SH-SY5Y (cell line): ENCODE results near the gene SKAP1.

Experiments
- GATA2 ChIP-seq: IDR thresholded peaks from 2 replicates; pipeline ENCODE4 v1.6.1; 2011; ENCODE audit warnings: mild to moderate bottlenecking, low read depth, low read length
- GATA3 ChIP-seq: IDR thresholded peaks from 2 replicates; pipeline ENCODE4 v1.6.1; 2011; ENCODE audit warnings: low read depth, mild to moderate bottlenecking, low read length, moderate library complexity

Gene SKAP1

GRCh38 chr17:48198950-48199541 lies 231.0 kb downstream of the SKAP1 start:
- TF ChIP-seq GATA2 (no peak), GATA3 (no peak)

- TF ChIP-seq GATA3 (no peak), GATA2 (no peak)
These were observed 234.1 kb downstream of the SKAP1 start for GRCh38 chr17:48195910-48196309.

- no peak for TF ChIP-seq GATA3
- TF ChIP-seq GATA2, result no peak
These were observed 235.9 kb downstream of the SKAP1 start for GRCh38 chr17:48194097-48194550.

- no peak for TF ChIP-seq GATA3
- no peak for TF ChIP-seq GATA2
These were observed 237.7 kb downstream of the SKAP1 start for GRCh38 chr17:48192321-48192731.

GRCh38 chr17:48191362-48191761 lies 238.7 kb downstream of the SKAP1 start:
- TF ChIP-seq GATA2 (no peak), GATA3 (no peak)

- TF ChIP-seq GATA2 (no peak), GATA3 (no peak)
These were observed 239.1 kb downstream of the SKAP1 start for GRCh38 chr17:48190871-48191270.

- no peak for TF ChIP-seq GATA2
These were observed 242.0 kb downstream of the SKAP1 start for GRCh38 chr17:48187872-48188608.

GRCh38 chr17:48184721-48185120 lies 245.3 kb downstream of the SKAP1 start:
- TF ChIP-seq GATA3, result no peak
- TF ChIP-seq GATA2, result no peak

GRCh38 chr17:48181653-48182052 lies 248.4 kb downstream of the SKAP1 start:
- no peak for TF ChIP-seq GATA3
- no peak for TF ChIP-seq GATA2

- no peak for TF ChIP-seq GATA3
- TF ChIP-seq GATA2, result no peak
These were observed 249.0 kb downstream of the SKAP1 start for GRCh38 chr17:48180842-48181629.

- no peak for TF ChIP-seq GATA3
- TF ChIP-seq GATA2, result no peak
These were observed 250.7 kb downstream of the SKAP1 start for GRCh38 chr17:48179071-48179945.

- no peak for TF ChIP-seq GATA3
- TF ChIP-seq GATA2, result no peak
These were observed 251.7 kb downstream of the SKAP1 start for GRCh38 chr17:48178317-48178716.

GRCh38 chr17:48177816-48178215 lies 252.2 kb downstream of the SKAP1 start:
- TF ChIP-seq GATA3, result no peak
- no peak for TF ChIP-seq GATA2

GRCh38 chr17:48176471-48176855 lies 253.6 kb downstream of the SKAP1 start:
- TF ChIP-seq GATA2, result no peak
- no peak for TF ChIP-seq GATA3
